Jurkat, Clone E6-1 (cell line): ENCODE data around the gene INAFM1.

Experiments
- DNase-seq: peaks from one replicate; pipeline ENCODE4 v3.0.0-alpha.2; 2011; ENCODE audit warnings: low read depth, low spot score
- H3K4me3 ChIP-seq: 2 replicates; pipeline ENCODE4 v1.5.1; 2011; ENCODE audit warnings: mild to moderate bottlenecking, low read length, control low read depth, moderate library complexity

INAFM1 gene

DNA sequence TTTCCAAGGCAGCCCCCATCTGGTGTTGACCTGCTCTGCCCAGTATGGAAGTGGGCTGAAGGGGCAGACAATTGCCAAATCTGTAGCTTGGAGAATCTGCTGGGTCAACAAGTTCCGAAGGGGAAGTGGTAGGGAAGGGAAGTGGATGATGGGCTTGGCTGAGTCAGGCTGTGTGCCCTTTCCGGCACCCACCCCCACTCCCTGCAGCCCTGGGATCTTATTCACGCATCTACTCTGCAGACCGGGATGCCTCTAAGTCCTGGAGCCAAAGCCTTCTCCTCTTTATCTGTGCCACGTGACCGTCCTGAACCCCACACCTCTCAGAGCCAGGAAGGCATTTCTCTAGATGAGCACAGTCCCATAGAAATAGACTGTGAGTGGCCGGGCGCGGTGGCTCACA lies 49.8 kb downstream of the INAFM1 start:
- no peak overlapping the region for H3K4me3 ChIP-seq
- no peak for DNase-seq
